Chondrocyte (in vitro differentiated cells): ENCODE data around the gene DOCK3. TPM values are rescaled to one million over a fixed set of nuclear protein-coding genes. Genes with fewer than 3 reads are reported as not detected.
"Not testable (repeated sequence)": the region's sequence is repeated elsewhere in the genome, so short reads cannot be mapped to it uniquely, and the experiment has no call there.

Experiments used
- DNase-seq: peaks from one replicate; pipeline ENCODE4 v3.0.0; 2021; ENCODE audit warnings: mixed read lengths, low spot score
- H3K27ac Mint-ChIP-seq: one replicate; pipeline ENCODE4 v1.8.0; 2021; ENCODE audit warnings: mild to moderate bottlenecking, moderate library complexity, mixed read lengths; ENCODE audit not compliant: unreplicated experiment
- H3K27me3 Mint-ChIP-seq: 2 replicates; pipeline ENCODE4 v1.8.0; 2021; ENCODE audit warnings: low read depth, mixed read lengths
- H3K36me3 Mint-ChIP-seq: 2 replicates; pipeline ENCODE4 v1.8.0; 2021; ENCODE audit warnings: low read depth, mixed read lengths
- H3K4me1 Mint-ChIP-seq: 2 replicates; pipeline ENCODE4 v1.8.0; 2021; ENCODE audit warnings: low read depth, mild to moderate bottlenecking, mixed read lengths
- H3K4me3 Mint-ChIP-seq: one replicate; pipeline ENCODE4 v1.8.0; 2021; ENCODE audit warnings: mild to moderate bottlenecking, moderate library complexity, mixed read lengths; ENCODE audit not compliant: unreplicated experiment
- H3K9me3 Mint-ChIP-seq: 2 replicates; pipeline ENCODE4 v1.8.0; 2021; ENCODE audit warnings: low read depth, mixed read lengths
- total RNA-seq: library from RNA; stranded (reverse); gene quantifications from 3 replicates; pipeline ENCODE4 v1.2.1, GENCODE V29; 2021
- TF ChIP-seq, protein P1 (sequence below): fragments of 200-600 bp; sonication (generic); IDR thresholded peaks from 2 replicates; pipeline ENCODE4 v1.5.0; 2021; ENCODE audit warnings: antibody characterized with exemption, mild to moderate bottlenecking, moderate library complexity

Gene DOCK3
- total RNA-seq, 1 donor from 2014 or later: 0.25 TPM

DNA sequence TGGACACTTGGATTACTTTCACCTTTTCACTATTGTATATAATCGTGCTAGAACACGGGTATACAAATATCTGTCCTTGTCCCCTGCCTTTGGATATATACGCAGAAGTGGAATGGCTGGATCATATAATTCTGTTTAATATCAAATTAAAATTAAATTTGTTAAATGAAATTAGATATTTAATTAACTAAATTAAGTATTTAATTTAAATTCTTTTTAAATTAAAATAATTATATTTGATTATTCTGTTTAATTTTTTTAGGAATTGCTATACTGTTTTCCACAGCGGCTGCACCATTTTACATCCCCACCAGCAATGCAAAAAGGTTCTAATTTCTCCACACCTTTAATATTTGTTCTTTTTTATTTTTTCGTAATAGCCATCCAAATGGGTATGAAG lies 84.3 kb downstream of the DOCK3 start:
- TF ChIP-seq, protein P1, sequence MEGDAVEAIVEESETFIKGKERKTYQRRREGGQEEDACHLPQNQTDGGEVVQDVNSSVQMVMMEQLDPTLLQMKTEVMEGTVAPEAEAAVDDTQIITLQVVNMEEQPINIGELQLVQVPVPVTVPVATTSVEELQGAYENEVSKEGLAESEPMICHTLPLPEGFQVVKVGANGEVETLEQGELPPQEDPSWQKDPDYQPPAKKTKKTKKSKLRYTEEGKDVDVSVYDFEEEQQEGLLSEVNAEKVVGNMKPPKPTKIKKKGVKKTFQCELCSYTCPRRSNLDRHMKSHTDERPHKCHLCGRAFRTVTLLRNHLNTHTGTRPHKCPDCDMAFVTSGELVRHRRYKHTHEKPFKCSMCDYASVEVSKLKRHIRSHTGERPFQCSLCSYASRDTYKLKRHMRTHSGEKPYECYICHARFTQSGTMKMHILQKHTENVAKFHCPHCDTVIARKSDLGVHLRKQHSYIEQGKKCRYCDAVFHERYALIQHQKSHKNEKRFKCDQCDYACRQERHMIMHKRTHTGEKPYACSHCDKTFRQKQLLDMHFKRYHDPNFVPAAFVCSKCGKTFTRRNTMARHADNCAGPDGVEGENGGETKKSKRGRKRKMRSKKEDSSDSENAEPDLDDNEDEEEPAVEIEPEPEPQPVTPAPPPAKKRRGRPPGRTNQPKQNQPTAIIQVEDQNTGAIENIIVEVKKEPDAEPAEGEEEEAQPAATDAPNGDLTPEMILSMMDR: no peak
- Mint-ChIP-seq H3K4me1 (no peaks in the 10 kb centered on the region), H3K36me3 (no peaks in the 10 kb centered on the region), H3K9me3 (no peaks in the 10 kb centered on the region), H3K4me3 (no peak overlapping the region), H3K27ac (no peak overlapping the region), H3K27me3 (no peaks in the 10 kb centered on the region)
- no peak for DNase-seq

DNA sequence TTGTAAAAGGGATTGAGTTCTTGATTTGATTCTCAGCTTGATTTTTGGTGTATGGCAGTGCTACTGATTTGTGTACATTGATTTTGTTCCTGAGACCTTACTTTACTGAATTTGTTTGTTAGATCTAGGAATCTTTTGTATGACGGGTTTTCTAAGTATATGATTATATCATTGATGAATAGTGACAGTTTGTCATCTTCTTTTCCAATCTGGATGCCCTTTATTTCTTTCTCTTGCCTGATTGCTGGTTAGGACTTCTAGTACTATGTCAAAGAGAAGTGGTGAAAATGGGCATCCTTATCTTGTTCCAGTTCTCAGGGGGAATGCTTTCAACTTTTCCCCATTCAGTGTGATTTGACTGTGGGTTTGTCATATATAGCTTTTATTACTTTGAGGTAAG lies 103.0 kb downstream of the DOCK3 start:
- Mint-ChIP-seq H3K27ac (no peak overlapping the region), H3K9me3 (peaks cover 14% of the 10 kb centered on the region), H3K27me3 (peaks cover 5% of the 10 kb centered on the region), H3K4me3 (no peak overlapping the region), H3K36me3 (no peaks in the 10 kb centered on the region), H3K4me1 (no peaks in the 10 kb centered on the region)
- DNase-seq: no peak
- TF ChIP-seq, protein P1: no peak

- DNase-seq, H3K27me3 Mint-ChIP-seq, H3K27ac Mint-ChIP-seq, H3K4me3 Mint-ChIP-seq, H3K4me1 Mint-ChIP-seq, H3K36me3 Mint-ChIP-seq: not testable (repeated sequence)
- peaks cover 35% of the 10 kb centered on the region for H3K9me3 Mint-ChIP-seq
These were observed 107.0 kb downstream of the DOCK3 start for GRCh38 chr3:50781766-50782165.

DNA sequence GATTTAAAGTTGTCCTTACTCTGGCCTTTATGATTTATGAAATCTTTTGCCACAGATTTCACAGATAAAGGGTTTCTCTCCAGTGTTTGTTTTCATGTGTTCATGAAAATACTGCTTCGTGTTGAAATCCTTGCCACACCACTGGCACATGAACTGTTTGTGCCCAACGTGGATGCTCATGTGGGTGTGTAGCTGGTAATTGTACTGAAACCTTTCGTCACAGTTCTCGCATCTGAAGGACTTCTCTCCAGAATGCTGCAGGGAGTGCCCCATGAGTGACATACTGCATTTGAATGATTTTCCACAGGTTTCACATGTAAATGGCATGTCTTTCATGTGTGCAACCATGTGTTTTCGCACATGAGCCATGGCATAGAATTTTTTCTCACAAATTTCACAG lies 111.9 kb downstream of the DOCK3 start:
- Mint-ChIP-seq H3K36me3 (peaks cover 6% of the 10 kb centered on the region), H3K27me3 (peaks cover 3% of the 10 kb centered on the region), H3K27ac (no peak overlapping the region), H3K9me3 (peaks cover 31% of the 10 kb centered on the region), H3K4me1 (no peaks in the 10 kb centered on the region), H3K4me3 (no peak overlapping the region)
- no peak for DNase-seq
- TF ChIP-seq, protein P1: no peak

GRCh38 chr3:50790894-50791293 lies 116.2 kb downstream of the DOCK3 start:
- not testable (repeated sequence) for H3K9me3 Mint-ChIP-seq, H3K36me3 Mint-ChIP-seq, H3K4me3 Mint-ChIP-seq, H3K27ac Mint-ChIP-seq, H3K27me3 Mint-ChIP-seq, DNase-seq, H3K4me1 Mint-ChIP-seq

DNA sequence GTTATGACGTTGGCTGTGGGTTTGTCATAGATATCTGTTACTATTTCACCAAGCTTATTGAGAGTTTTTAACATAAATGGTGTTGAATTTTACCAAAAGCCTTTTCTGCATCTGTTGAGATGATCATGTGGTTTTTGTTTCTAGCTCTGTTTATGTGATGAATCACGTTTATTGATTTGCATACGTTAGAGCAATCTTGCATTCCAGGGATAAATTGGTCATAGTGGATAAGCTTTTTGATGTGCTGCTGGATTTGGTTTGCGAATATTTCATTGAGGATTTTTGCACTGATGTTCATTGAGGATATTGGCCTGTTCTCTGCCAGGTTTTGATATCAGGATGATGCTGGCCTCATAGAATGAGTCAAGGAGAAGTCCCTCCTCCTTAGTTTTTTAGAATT lies 117.8 kb downstream of the DOCK3 start:
- no peak for DNase-seq
- H3K27ac Mint-ChIP-seq: no peak overlapping the region
- TF ChIP-seq, protein P1: no peak
- H3K4me3 Mint-ChIP-seq: no peak overlapping the region
- peaks cover 3% of the 10 kb centered on the region for H3K27me3 Mint-ChIP-seq
- H3K4me1 Mint-ChIP-seq: no peaks in the 10 kb centered on the region
- peaks cover 5% of the 10 kb centered on the region for H3K9me3 Mint-ChIP-seq
- no peaks in the 10 kb centered on the region for H3K36me3 Mint-ChIP-seq

- DNase-seq, H3K27me3 Mint-ChIP-seq, H3K4me3 Mint-ChIP-seq, H3K4me1 Mint-ChIP-seq, H3K36me3 Mint-ChIP-seq, H3K27ac Mint-ChIP-seq: not testable (repeated sequence)
- H3K9me3 Mint-ChIP-seq: peaks cover 46% of the 10 kb centered on the region
These were observed 129.1 kb downstream of the DOCK3 start for GRCh38 chr3:50803805-50804204.

GRCh38 chr3:50804376-50804775 lies 129.6 kb downstream of the DOCK3 start:
- H3K4me1 Mint-ChIP-seq, H3K4me3 Mint-ChIP-seq, H3K36me3 Mint-ChIP-seq, H3K27me3 Mint-ChIP-seq, DNase-seq, H3K27ac Mint-ChIP-seq: not testable (repeated sequence)
- H3K9me3 Mint-ChIP-seq: peaks cover 41% of the 10 kb centered on the region
